ENCODE measurements around the gene KLHL33.
A peak's percentile ranks its signal among the peaks of the same experiment; 100 is the strongest.
"Not testable (repeated sequence)": the region's sequence is repeated elsewhere in the genome, so short reads cannot be mapped to it uniquely, and the experiment has no call there.

Gene KLHL33

DNA sequence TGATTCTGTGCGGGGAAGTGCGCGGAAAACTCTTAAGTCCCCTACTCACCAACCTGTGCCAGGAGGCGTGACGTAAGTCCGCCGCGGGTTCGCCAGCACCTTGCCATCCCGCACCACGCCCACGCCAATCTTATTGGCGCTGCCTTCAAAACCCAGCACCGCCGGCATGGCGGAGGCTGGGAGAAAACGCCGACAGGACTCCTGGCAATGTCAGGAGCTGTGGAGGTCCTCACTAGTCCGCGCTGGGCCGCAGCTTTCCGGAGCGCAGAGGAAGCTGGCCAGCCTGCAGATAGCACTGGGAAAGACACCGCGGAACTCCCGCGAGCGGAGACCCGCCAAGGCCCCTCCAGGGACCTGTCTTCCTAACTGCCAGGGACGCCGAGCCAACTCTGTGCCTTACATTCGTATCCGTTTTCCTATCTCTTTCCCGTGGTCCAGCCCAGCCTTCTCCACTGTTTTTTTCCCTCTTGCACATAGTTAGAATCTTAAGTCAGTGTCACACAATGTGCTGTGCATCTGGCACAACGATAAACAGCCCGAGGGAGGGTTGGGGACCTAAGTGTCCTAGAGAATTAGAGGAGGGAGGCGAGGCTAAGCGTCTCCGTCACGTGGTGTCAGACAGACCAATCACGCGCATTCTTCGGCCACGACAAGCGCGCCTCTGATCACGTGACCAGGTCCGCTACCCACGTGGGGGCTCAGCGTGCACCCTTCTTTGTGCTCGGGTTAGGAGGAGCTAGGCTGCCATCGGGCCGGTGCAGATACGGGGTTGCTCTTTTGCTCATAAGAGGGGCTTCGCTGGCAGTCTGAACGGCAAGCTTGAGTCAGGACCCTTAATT is 18.8 kb upstream of the KLHL33 start, which contains the start of the genes APEX1 and OSGEP:
Gene APEX1, plus strand, starts transcription at position 711 of the 839 bp plus-strand sequence. CDS start 420 bp downstream, outside the sequence.
Gene OSGEP, minus strand, starts transcription at position 297 of the 839 bp plus-strand sequence. Its CDS starts 129 bp downstream, at position 168.
- DNase-seq = peak; percentile 97 to 100 (median 99)
- intact Hi-C loops (cut with DNase I) = loop anchor here (2.0 to 5.0 kb wide), 2 partner anchors 42 to 112 kb away; partner anchors contain the start of genes PARP2 and TEP1

GRCh38 chr14:20452831-20453230 is 16.9 kb upstream of the KLHL33 start:
- intact Hi-C loops (cut with DNase I); DNase-seq: not testable (repeated sequence)

DNA sequence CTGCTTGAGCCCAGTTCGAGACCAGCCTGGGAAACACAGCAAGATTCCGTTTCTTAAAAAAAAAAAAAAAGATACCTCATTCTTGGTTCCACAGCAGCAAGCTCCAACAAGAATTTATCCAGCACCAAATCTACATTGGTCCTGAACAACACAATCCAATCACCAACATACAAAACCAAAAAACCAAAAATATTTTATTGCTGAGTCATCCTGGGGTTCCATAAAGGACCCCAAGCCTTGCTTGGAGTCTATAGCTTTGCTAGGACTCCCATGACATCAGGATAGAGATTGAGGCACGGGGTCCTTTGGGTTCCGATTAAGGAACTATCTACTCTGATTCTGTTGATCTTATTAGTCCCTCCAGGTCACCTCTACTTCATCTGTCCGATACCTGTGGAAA is 10.9 kb upstream of the KLHL33 start:
- DNase-seq = no peak
- intact Hi-C loops (cut with DNase I) = no loop called here

DNA sequence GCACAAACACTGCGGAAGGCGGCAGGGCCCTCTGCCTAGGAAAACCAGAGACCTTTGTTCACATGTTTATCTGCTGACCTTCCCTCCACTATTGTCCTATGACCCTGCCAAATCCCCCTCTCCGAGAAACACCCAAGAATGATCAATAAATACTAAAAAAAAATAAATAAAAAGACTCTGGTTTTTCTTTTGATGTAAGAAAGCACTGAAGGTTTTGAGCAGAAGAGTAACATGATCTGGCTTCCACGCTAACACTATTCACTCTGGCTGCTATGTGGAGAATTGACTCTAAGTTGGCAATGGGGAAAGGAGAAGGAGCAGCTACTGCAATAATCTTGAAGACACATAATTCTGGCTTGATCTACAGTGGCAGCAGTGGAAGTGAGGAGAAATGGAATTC is 7.7 kb upstream of the KLHL33 start:
- intact Hi-C loops (cut with DNase I); DNase-seq: not testable (repeated sequence)

DNA sequence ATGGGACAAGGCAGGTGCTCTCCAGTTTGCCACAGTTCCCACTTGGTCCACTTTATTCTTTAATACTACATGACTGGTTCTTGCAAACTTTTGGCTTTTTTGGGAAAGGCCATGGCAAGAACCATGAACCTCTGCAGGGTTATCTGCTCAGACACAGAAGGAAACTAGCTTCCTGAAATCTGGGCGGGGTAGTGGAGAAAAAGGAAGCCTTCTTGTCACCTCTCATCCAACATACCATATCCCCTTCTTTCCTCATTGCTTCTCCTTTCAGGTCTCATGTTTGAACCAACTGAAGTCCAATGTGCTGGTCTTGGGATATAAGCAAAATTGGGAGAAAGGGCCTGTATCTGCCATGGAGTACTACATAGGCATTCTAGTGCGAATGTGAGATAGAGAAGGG is 5.5 kb upstream of the KLHL33 start:
- intact Hi-C loops (cut with DNase I) = no loop called here
- DNase-seq = no peak

DNA sequence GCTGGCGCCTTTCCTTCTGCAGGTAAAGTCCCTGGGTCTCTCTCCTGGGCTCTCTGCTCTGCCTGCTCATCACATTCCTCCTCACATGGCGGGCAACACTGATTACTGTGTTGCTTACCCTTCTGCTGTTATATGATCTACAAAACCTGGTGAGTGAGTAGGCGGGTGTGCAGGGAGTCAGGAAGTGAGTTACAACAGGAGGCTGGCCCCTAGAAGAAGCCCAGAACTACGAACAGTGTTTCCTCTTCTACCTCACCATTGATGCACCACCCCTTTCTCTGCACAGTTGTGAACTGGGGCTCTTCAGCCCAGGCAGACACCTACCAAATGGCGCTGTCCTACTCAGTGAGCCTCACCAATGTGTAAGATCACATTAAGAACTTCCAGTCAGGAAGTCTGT is 4.9 kb upstream of the KLHL33 start:
- intact Hi-C loops (cut with DNase I) = no loop called here
- no peak for DNase-seq

- intact Hi-C loops (cut with DNase I) = no loop called here
These were observed 4.5 kb upstream of the KLHL33 start for GRCh38 chr14:20440465-20440864.

GRCh38 chr14:20438664-20439063 is 2.7 kb upstream of the KLHL33 start:
- intact Hi-C loops (cut with DNase I) = no loop called here
- DNase-seq = no peak

More at GRCh38 chr14:20440465-20440864, 4.5 kb upstream of the KLHL33 start:
- peak in 1 of 10 donors; percentile 51 for DNase-seq

DNA sequence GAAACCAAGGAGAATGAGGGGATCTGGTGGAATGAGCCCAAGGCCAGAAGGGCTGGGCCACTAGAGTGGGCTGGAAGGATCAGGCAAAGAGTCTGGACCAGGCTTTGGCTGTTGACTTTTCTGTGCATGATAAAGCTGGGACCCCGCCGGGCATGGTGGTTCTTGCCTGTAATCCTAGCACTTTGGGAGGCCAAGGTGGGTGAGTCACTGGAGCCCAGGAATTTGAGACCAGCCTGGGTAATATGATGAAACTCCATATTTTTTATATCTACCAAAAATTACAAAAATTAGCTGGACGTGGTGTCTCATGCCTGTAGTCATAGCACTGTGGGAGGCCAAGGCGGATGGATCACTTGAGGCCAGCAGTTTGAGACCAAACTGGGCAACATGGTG is 393 bp upstream of the KLHL33 start:
- intact Hi-C loops (cut with DNase I) = no loop called here
- no peak for DNase-seq

GRCh38 chr14:20434701-20435581 is 1.0 kb downstream of the KLHL33 start:
- peak in 9 of 10 donors; percentile 46 to 94 (median 65) for DNase-seq
- intact Hi-C loops (cut with DNase I) = no loop called here

DNA sequence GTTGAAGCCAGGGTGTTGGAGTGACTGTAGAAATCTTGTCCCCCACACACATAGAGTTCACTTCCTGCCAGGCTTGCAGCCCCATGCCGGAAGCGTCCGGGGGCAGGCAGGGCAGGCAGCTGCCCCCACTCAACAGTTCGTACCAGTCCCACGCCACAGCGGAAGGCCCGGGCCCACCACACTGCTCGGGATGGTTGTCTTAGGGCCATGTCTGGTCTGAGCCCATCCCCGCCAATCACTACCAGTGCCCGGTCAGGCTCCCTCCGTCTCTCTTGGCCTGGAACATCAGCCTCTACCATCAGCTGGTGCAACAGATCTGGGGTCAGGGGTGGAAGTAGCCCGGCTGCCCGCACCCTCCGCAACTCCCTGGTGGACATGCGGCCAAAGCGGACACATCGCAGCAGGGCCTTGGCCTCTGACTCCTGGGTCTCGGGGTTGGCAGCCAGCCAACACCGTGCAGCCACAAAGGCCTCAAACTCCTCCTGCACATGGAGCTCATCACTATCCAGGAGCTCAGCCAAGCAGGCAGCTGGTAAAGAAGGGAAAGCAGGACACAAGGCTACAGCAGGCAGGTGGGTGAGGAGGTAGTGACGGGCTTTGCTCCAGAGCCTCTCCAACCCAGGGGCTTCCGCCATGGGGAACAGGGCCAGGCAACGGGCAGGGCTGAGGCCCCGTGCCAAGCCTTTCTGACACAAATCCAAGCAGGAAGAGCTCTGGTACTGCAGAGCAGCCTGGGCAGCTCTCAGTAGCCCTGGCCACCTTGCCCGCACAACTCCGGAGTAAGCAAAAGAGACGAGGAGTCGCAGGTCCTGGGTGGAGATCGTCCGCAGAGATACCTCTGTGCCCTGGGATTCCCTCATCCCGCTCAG is 5.9 kb downstream of the KLHL33 start:
- intact Hi-C loops (cut with DNase I) = no loop called here
- DNase-seq = peak in 8 of 10 donors; percentile 25 to 87 (median 46)

DNA sequence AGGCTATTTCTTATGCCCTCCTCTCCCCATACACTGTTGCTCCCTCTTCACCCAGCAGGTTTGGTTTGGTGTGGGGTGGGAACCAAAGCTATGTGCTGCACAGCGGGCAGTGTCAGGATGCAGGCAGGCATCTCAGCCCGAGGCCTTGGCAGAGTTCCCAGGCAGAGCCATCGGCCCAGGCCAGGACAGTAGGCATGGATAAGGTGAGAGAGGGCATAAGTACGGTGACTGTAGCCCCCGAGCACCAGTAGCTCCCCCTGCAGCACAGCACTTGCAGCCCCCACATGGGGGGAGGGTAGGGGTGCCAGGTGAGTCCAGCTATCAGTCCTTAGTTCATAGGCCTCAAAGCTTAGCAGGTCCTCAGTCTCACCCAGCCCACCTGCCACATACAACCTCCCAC is 7.2 kb downstream of the KLHL33 start:
- intact Hi-C loops (cut with DNase I) = no loop called here

DNA sequence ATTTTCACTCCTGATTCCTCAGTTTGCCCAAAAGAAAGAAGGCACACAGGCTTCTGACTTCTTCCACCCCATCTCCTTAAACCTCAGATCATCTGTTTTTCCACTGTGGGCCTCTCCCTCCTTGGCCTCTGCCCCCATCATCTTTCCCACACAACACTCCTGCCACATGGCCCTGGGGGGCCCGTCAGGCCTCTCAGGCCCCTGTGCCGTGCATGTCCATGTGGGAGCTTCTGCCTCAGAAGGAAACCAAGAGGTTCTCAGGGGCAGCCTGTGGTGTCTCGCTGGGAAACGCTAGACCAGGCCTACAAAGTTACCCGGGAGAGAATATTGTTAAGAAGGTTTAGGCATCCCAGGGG is 8.0 kb downstream of the KLHL33 start:
- intact Hi-C loops (cut with DNase I) = no loop called here
- DNase-seq = no peak

More for the DNA sequence above, 7.2 kb downstream of the KLHL33 start:
- DNase-seq = no peak

GRCh38 chr14:20427231-20428009 is 8.5 kb downstream of the KLHL33 start:
- intact Hi-C loops (cut with DNase I) = no loop called here
- DNase-seq = no peak

DNA sequence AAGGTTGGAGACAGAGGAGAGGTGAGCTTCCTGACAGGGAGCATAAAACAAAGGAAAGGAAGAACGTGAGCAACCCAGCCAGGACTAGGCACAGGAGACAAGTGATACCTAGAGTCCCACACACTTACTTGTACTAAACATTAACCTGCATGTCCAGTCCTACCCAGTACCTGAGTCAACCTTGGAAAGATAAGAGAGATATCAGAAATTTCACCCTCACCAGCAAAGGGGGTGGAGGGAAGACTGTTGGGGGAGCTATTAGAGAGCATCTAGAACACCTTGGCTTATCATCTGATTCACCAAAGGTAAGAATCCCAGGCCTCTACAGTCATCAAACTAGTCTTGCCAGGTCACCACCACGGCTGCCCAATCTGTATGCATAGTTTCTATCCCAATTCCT is 11.1 kb downstream of the KLHL33 start:
- no peak for DNase-seq
- intact Hi-C loops (cut with DNase I) = no loop called here

GRCh38 chr14:20422886-20423285 is 13.1 kb downstream of the KLHL33 start:
- no peak for DNase-seq
- intact Hi-C loops (cut with DNase I) = no loop called here

GRCh38 chr14:20421267-20421666 is 14.7 kb downstream of the KLHL33 start:
- no peak for DNase-seq
- intact Hi-C loops (cut with DNase I) = no loop called here

GRCh38 chr14:20419419-20419818 is 16.5 kb downstream of the KLHL33 start:
- intact Hi-C loops (cut with DNase I) = no loop called here
- no peak for DNase-seq

GRCh38 chr14:20418501-20418909 is 17.5 kb downstream of the KLHL33 start:
- no peak for DNase-seq
- intact Hi-C loops (cut with DNase I) = no loop called here

Measured in posterior cingulate gyrus (tissue), 11 donors.